GM12878 (cell line): ENCODE data around the gene COL27A1. TPM values are rescaled to one million over a fixed set of nuclear protein-coding genes. Genes with fewer than 3 reads are reported as not detected.

ENCODE experiments used
- ATAC-seq: fragments of 200-7000 bp; cut with Tn5 transposase; 3 replicates; pipeline ENCODE4 v1.9.1; 2020; ENCODE audit warnings: mild to moderate bottlenecking, moderate library complexity
- BruUV-seq: library from RNA; stranded (reverse); fragments of 400-500 nt; replicated peaks from 2 replicates; lab custom pipeline; 2021; lab: Mats Ljungman, UMichigan
- CTCF ChIA-PET: fragments of 300-600 bp; sonication (Branson Sonifier 250); formaldehyde crosslinking; extraction: SDS; loops from one replicate; lab custom pipeline; 2021; ENCODE audit warnings: inconsistent platforms; lab: Yijun Ruan, JAX
- POLR2A ChIA-PET: fragments of 350-600 bp; formaldehyde crosslinking; extraction: SDS; loops from one replicate; lab custom pipeline; 2021; ENCODE audit warnings: inconsistent platforms; lab: Charles Lee
- RAD21 ChIA-PET: fragments of 300-600 bp; sonication (Branson Sonifier 250); formaldehyde crosslinking; loops from one replicate; lab custom pipeline; 2023; ENCODE audit warnings: antibody characterized with exemption; ENCODE audit not compliant: unreplicated experiment; lab: Charles Lee
- SMC1A ChIA-PET: fragments of 300-600 bp; sonication (Branson Sonifier 250); formaldehyde crosslinking; loops from one replicate; lab custom pipeline; 2023; ENCODE audit not compliant: unreplicated experiment, uncharacterized antibody; lab: Charles Lee
- DNase-seq: peaks from one replicate; pipeline ENCODE4 v3.0.0-alpha.2; 2011; ENCODE audit warnings: low read depth, low spot score
- FAIRE-seq: peaks from 3 replicates; lab custom pipeline; 2011; peaks lifted over from hg19 to GRCh38; lab: Jason Lieb, UNC
- H2AFZ ChIP-seq: 2 replicates; pipeline ENCODE4 v1.6.0; 2011; ENCODE audit warnings: low read depth, low read length, control low read depth; ENCODE audit not compliant: control insufficient read depth
- H3K27ac ChIP-seq: 2 replicates; pipeline ENCODE4 v1.5.1; 2011; ENCODE audit warnings: control low read depth; ENCODE audit not compliant: control insufficient read depth, insufficient read depth
- H3K27me3 ChIP-seq, 2 experiments: replicated peaks in 1 of 2; 2 replicates each; pipeline versions ENCODE4 v1.6.0 to v1.6.1; 2011; ENCODE audit warnings: low read length in 1 of 2; ENCODE audit not compliant: control insufficient read depth in 2 of 2, insufficient read depth in 2 of 2
- H3K36me3 ChIP-seq, 2 experiments: 2 replicates each; pipeline ENCODE4 v1.5.1; 2011; ENCODE audit warnings: low read length in 1 of 2; ENCODE audit not compliant: control insufficient read depth in 2 of 2, insufficient read depth in 2 of 2
- H3K4me1 ChIP-seq: 2 replicates; pipeline ENCODE4 v1.6.1; 2011; ENCODE audit warnings: mild to moderate bottlenecking, low read length, moderate library complexity, mixed read lengths; ENCODE audit not compliant: control insufficient read depth, insufficient read depth
- H3K4me2 ChIP-seq: 2 replicates; pipeline ENCODE4 v1.6.0; 2011; ENCODE audit warnings: control low read depth; ENCODE audit not compliant: control insufficient read depth, insufficient read depth
- H3K4me3 ChIP-seq: fragments of 200-600 bp; sonication (generic); 2 replicates; pipeline ENCODE4 v1.5.1; 2016
- H3K79me2 ChIP-seq: 2 replicates; pipeline ENCODE4 v1.6.0; 2011; ENCODE audit warnings: low read length; ENCODE audit not compliant: control insufficient read depth, insufficient read depth
- H3K9ac ChIP-seq: 2 replicates; pipeline ENCODE4 v1.8.0; 2011; ENCODE audit warnings: low read length, control low read depth, mixed read lengths; ENCODE audit not compliant: control insufficient read depth, insufficient read depth
- H3K9me3 ChIP-seq: replicated peaks from 3 replicates; pipeline ENCODE4 v1.5.1; 2011; ENCODE audit warnings: mild to moderate bottlenecking, low read length; ENCODE audit not compliant: control insufficient read depth, insufficient read depth
- H4K20me1 ChIP-seq: 2 replicates; pipeline ENCODE4 v1.6.0; 2011; ENCODE audit not compliant: control insufficient read depth, insufficient read depth
- BMI1 ChIP-seq: fragments of 450-650 bp; IDR thresholded peaks from 2 replicates; pipeline ENCODE4 v1.6.1; 2016; ENCODE audit warnings: mild to moderate bottlenecking, moderate library complexity, borderline replicate concordance
- CEBPB ChIP-seq, 2 experiments: fragments of 150-350 bp in 1 of 2; IDR thresholded peaks; 2 replicates each; pipeline ENCODE4 v1.6.1; 2012 to 2014; ENCODE audit warnings: low read depth in 2 of 2, low read length in 2 of 2, borderline replicate concordance in 1 of 2, inconsistent platforms in 1 of 2
- CHD2 ChIP-seq: IDR thresholded peaks from 2 replicates; pipeline ENCODE4 v1.6.1; 2011; ENCODE audit warnings: low read depth, low read length, improper control_type of control experiment, borderline replicate concordance
- EGR1 ChIP-seq, 2 experiments: IDR thresholded peaks; 1 replicate in 1 of 2; 2 replicates in 1 of 2; pipeline ENCODE4 v1.6.1; 2011 to 2012; ENCODE audit warnings: low read depth in 2 of 2, low read length in 2 of 2, borderline replicate concordance in 1 of 2, mild to moderate bottlenecking in 1 of 2, moderate library complexity in 1 of 2
- SP1 ChIP-seq: IDR thresholded peaks from one replicate; pipeline ENCODE4 v1.6.1; 2011; ENCODE audit warnings: low read depth, low read length
- SREBF2 ChIP-seq: IDR thresholded peaks from 2 replicates; pipeline ENCODE4 v1.6.1; 2012; ENCODE audit warnings: mild to moderate bottlenecking, low read length
- TCF7 ChIP-seq: IDR thresholded peaks from 2 replicates; pipeline ENCODE4 v1.6.1; 2014; ENCODE audit warnings: antibody characterized with exemption, borderline replicate concordance
- WRNIP1 ChIP-seq: IDR thresholded peaks from 2 replicates; pipeline ENCODE4 v1.6.1; 2011; ENCODE audit warnings: low read depth, low read length, improper control_type of control experiment, borderline replicate concordance
- ZNF622 ChIP-seq: fragments of 450-650 bp; IDR thresholded peaks from 2 replicates; pipeline ENCODE4 v1.6.1; 2017; ENCODE audit warnings: mild to moderate bottlenecking, inconsistent platforms
- ZZZ3 ChIP-seq: IDR thresholded peaks from 2 replicates; pipeline ENCODE4 v1.6.1; 2011; ENCODE audit warnings: low read depth; ENCODE audit not compliant: control insufficient read depth, insufficient read length
- WGBS: methylation state at CpG from one replicate; pipeline ENCODE4 v1.1.6; 2016; ENCODE audit warnings: low lambda C conversion rate; ENCODE audit not compliant: insufficient replicate concordance, insufficient coverage; ENCODE audit errors: missing lambda C conversion rate; 5-methylcytosine and 5-hydroxymethylcytosine counted together
- in situ Hi-C: fragments of 300-500 bp; cut with MboI; formaldehyde crosslinking; loops from 9 replicates; pipeline ENCODE4 v1.14.3; 2018; ENCODE audit warnings: mixed read lengths
- intact Hi-C: fragments of 100-400 bp; cut with micrococcal nuclease; formaldehyde crosslinking; loops from one replicate; pipeline ENCODE4 v1.14.2; 2022; ENCODE audit not compliant: unreplicated experiment
- polyA plus RNA-seq, 11 experiments: library from polyadenylated mRNA; depleted of rRNA in 4 of 11; unstranded in 6 of 11; stranded (reverse) in 5 of 11; fragments of >200 nt; fragmentation: Nextera tagmentation in 4 of 11; fragmentation: Illumina TruSeq in 1 of 11; extraction: Ambion mirVana in 4 of 11; extraction: Trizol in 1 of 11; gene quantifications; 1 replicate in 1 of 11; 2 replicates in 10 of 11; pipeline versions ENCODE4 v1.2.1 to v1.2.3, GENCODE V29; 2011 to 2016; ENCODE audit warnings: inconsistent platforms in 2 of 11, missing spikeins in 2 of 11, low read depth in 1 of 11
- total RNA-seq, 4 experiments: library from RNA; depleted of rRNA in 3 of 4; stranded (reverse); fragments of >200 nt in 3 of 4; fragmentation: Illumina TruSeq in 1 of 4; extraction: Trizol in 1 of 4; gene quantifications; 2 replicates each; pipeline versions ENCODE4 v1.2.1 to v1.2.3, GENCODE V29; 2013 to 2021

Gene COL27A1
- total and polyA plus RNA-seq, 10 of the 15 experiments (the other 5 are each of a cell fraction or from before 2014, with no cell fraction given): 0.10 TPM; not detected in 9

GRCh38 chr9:114220061-114220541 is 64.8 kb downstream of the COL27A1 start:
- Histone ChIP-seq H4K20me1 (no peaks in the 10 kb centered on the region), H3K36me3 (no peaks in the 10 kb centered on the region), H3K27me3 (peaks cover 0 to under 1% of the 10 kb centered on the region in 2 experiments), H3K9me3 (no peaks in the 10 kb centered on the region), H3K79me2 (no peaks in the 10 kb centered on the region), H2AFZ (no peak overlapping the region), H3K9ac (no peak overlapping the region), H3K4me1 (no peaks in the 10 kb centered on the region), H3K27ac (no peak overlapping the region), H3K4me2 (no peak overlapping the region), H3K4me3 (no peak overlapping the region)
- SMC1A ChIA-PET: no interaction called here
- 34% methylated on average over 8 of the region's 8 CpGs for WGBS
- intact Hi-C loops (no loop called here), in situ Hi-C loops (no loop called here)
- TF ChIP-seq EGR1 (IDR thresholded peaks at IDR 0.05; ENCODE audit: borderline replicate concordance in 1 of 2, low read depth in 2 of 2, low read length in 2 of 2) (no peak), TCF7 (no peak), ZZZ3 (no peak), CHD2 (no peak), CEBPB (IDR thresholded peaks at IDR 0.05; ENCODE audit: borderline replicate concordance in 1 of 2, low read depth in 2 of 2, low read length in 2 of 2) (no peak), ZNF622 (no peak), WRNIP1 (no peak), BMI1 (no peak), SREBF2 (no peak), SP1 (no peak)
- FAIRE-seq (no peak), DNase-seq (no peak), ATAC-seq (no peak)
- CTCF ChIA-PET: no interaction called here
- BruUV-seq: no TSS peak
- RAD21 ChIA-PET: no interaction called here
- POLR2A ChIA-PET: no interaction called here
